CD14-positive monocyte (primary cell): ENCODE data around the gene TMX4. TPM values are rescaled to one million over a fixed set of nuclear protein-coding genes. Genes with fewer than 3 reads are reported as not detected.
A peak's percentile ranks its signal among the peaks of the same experiment; 100 is the strongest.

Experiments
- DNase-seq, 3 donors: peaks; one replicate each; pipeline ENCODE4 v3.0.0-alpha.2; 2011 to 2022
- H2AFZ ChIP-seq: 2 replicates; pipeline ENCODE4 v1.6.0; 2012; ENCODE audit warnings: mild to moderate bottlenecking, low read depth, low read length, inconsistent platforms; ENCODE audit not compliant: insufficient read depth, poor library complexity, severe bottlenecking
- H3K27ac ChIP-seq, 2 donors: 1 replicate in 1 of 2; 2 replicates in 1 of 2; pipeline ENCODE4 v1.5.1; 2012 to 2013; ENCODE audit warnings: low read length in 2 of 2, control low read depth in 1 of 2, inconsistent platforms in 1 of 2, low read depth in 1 of 2, mild to moderate bottlenecking in 1 of 2
- H3K27me3 ChIP-seq, 2 donors: one replicate each; pipeline versions ENCODE4 v1.6.0 to v1.6.1; 2011 to 2013; ENCODE audit warnings: low read length in 2 of 2; ENCODE audit not compliant: control insufficient read depth in 2 of 2, insufficient read depth in 2 of 2
- H3K36me3 ChIP-seq, 2 donors: replicated peaks in 1 of 2; 1 replicate in 1 of 2; 2 replicates in 1 of 2; pipeline versions ENCODE4 v1.5.1 to v1.6.1; 2012 to 2013; ENCODE audit warnings: low read length in 2 of 2, control low read depth in 1 of 2, inconsistent platforms in 1 of 2, mild to moderate bottlenecking in 1 of 2; ENCODE audit not compliant: insufficient read depth in 2 of 2, control insufficient read depth in 1 of 2
- H3K4me1 ChIP-seq, 2 donors: 1 replicate in 1 of 2; 2 replicates in 1 of 2; pipeline versions ENCODE4 v1.5.1 to v1.6.1; 2012 to 2013; ENCODE audit warnings: low read length in 2 of 2, control low read depth in 1 of 2, inconsistent platforms in 1 of 2, mild to moderate bottlenecking in 1 of 2, moderate library complexity in 1 of 2; ENCODE audit not compliant: insufficient read depth in 2 of 2, control insufficient read depth in 1 of 2
- H3K4me2 ChIP-seq: replicated peaks from 2 replicates; pipeline ENCODE3; 2012; ENCODE audit warnings: low read length, moderate library complexity, mild to moderate bottlenecking; ENCODE audit not compliant: poor library complexity, severe bottlenecking; ENCODE audit errors: extremely low read depth
- H3K4me3 ChIP-seq, 3 experiments: fragments of 200-600 bp in 1 of 3; sonication (generic) in 1 of 3; replicated peaks in 1 of 3; 1 replicate in 2 of 3; 2 replicates in 1 of 3; pipeline ENCODE4 v1.5.1; 2011 to 2013; ENCODE audit warnings: low read length in 3 of 3, mild to moderate bottlenecking in 3 of 3, control low read depth in 2 of 3, low read depth in 2 of 3, inconsistent platforms in 1 of 3, moderate library complexity in 1 of 3
- H3K79me2 ChIP-seq: 2 replicates; pipeline ENCODE4 v1.6.0; 2012; ENCODE audit warnings: mild to moderate bottlenecking, control low read depth, inconsistent platforms, low read length, moderate library complexity; ENCODE audit not compliant: insufficient read depth
- H3K9ac ChIP-seq: 2 replicates; pipeline ENCODE4 v1.6.0; 2017; ENCODE audit warnings: low read length, mild to moderate bottlenecking; ENCODE audit not compliant: insufficient read depth, poor library complexity, severe bottlenecking
- H3K9me3 ChIP-seq, 2 donors: replicated peaks in 1 of 2; 1 replicate in 1 of 2; 2 replicates in 1 of 2; pipeline versions ENCODE4 v1.5.1 to v1.6.1; 2012 to 2013; ENCODE audit warnings: low read length in 2 of 2, control low read depth in 1 of 2; ENCODE audit not compliant: control insufficient read depth in 1 of 2, insufficient read depth in 1 of 2
- H4K20me1 ChIP-seq: 2 replicates; pipeline ENCODE4 v1.6.0; 2012; ENCODE audit warnings: mild to moderate bottlenecking, low read length, control low read depth, moderate library complexity; ENCODE audit not compliant: insufficient read depth
- H3K27ac Mint-ChIP-seq, 7 donors: one replicate each; pipeline ENCODE4 v1.8.0; 2020; ENCODE audit warnings: mild to moderate bottlenecking in 7 of 7, mixed read lengths in 7 of 7, moderate library complexity in 6 of 7, inconsistent platforms in 2 of 7
- H3K27me3 Mint-ChIP-seq, 3 donors: one replicate each; pipeline ENCODE4 v1.8.0; 2021 to 2022; ENCODE audit warnings: low read depth in 3 of 3, mild to moderate bottlenecking in 3 of 3, mixed read lengths in 3 of 3, moderate library complexity in 3 of 3, inconsistent platforms in 1 of 3
- H3K36me3 Mint-ChIP-seq, 2 donors: one replicate each; pipeline ENCODE4 v1.8.0; 2020; ENCODE audit warnings: mixed read lengths in 2 of 2, inconsistent platforms in 1 of 2, mild to moderate bottlenecking in 1 of 2
- H3K4me1 Mint-ChIP-seq: one replicate; pipeline ENCODE4 v1.8.0; 2020; ENCODE audit warnings: mild to moderate bottlenecking, mixed read lengths
- H3K4me3 Mint-ChIP-seq, 2 donors: one replicate each; pipeline ENCODE4 v1.8.0; 2020; ENCODE audit warnings: mild to moderate bottlenecking in 2 of 2, mixed read lengths in 2 of 2, moderate library complexity in 1 of 2
- H3K9me3 Mint-ChIP-seq, 7 donors: one replicate each; pipeline ENCODE4 v1.8.0; 2020 to 2022; ENCODE audit warnings: mixed read lengths in 7 of 7, mild to moderate bottlenecking in 6 of 7, moderate library complexity in 6 of 7, inconsistent platforms in 2 of 7
- WGBS: methylation state at CpG from one replicate; pipeline ENCODE4 v1.1.5; 2013; ENCODE audit warnings: missing lambda C conversion rate; ENCODE audit not compliant: insufficient coverage; 5-methylcytosine and 5-hydroxymethylcytosine counted together
- intact Hi-C, 2 donors: fragments of 100-400 bp; cut with micrococcal nuclease; formaldehyde crosslinking; loops; one replicate each; pipeline versions ENCODE4 v1.15.0 to v1.15.1; 2023
- polyA plus RNA-seq, 3 donors: library from polyadenylated mRNA; depleted of rRNA in 1 of 3; unstranded in 2 of 3; stranded (reverse) in 1 of 3; fragments of 300-500 nt in 2 of 3; fragments of >200 nt in 1 of 3; fragmentation: Illumina TruSeq in 2 of 3; gene quantifications; 1 replicate in 2 of 3; 2 replicates in 1 of 3; pipeline ENCODE4 v1.2.3, GENCODE V29; 2012 to 2021
- TF ChIP-seq, protein P1 (sequence below): fragments of 200-600 bp; IDR thresholded peaks from one replicate; pipeline ENCODE4 v1.8.0; 2022; ENCODE audit warnings: antibody characterized with exemption, mild to moderate bottlenecking

Gene TMX4
- polyA plus RNA-seq, 3 donors, result 12.1 to 67.9 (median 55.2) TPM

DNA sequence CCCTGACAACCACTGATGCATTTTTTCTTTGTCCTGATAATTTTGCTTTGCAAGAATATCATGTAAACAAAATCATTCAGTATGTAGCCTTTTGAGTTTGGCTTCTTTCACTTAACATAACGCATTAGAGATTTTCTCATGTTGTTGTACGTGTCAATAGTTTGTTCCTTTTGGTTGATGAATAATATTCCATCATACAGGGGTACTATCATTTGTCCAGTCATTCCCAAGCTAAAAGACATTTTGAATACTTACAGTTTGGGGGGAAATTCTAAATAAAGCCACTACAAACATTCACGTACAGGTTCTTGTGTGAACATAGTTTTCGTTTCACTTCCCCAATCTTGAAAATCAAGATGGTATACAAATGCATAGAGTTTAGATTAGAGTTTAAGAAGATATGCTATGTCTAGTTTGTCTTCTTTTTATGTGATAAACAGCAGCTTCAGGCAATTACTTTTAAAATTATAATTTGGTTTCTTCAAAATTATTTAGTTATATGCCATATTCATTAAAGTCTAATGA lies 84.5 kb downstream of the TMX4 start:
- H3K4me2 ChIP-seq, result peak overlapping the region; percentile 54
- TF ChIP-seq, protein P1, sequence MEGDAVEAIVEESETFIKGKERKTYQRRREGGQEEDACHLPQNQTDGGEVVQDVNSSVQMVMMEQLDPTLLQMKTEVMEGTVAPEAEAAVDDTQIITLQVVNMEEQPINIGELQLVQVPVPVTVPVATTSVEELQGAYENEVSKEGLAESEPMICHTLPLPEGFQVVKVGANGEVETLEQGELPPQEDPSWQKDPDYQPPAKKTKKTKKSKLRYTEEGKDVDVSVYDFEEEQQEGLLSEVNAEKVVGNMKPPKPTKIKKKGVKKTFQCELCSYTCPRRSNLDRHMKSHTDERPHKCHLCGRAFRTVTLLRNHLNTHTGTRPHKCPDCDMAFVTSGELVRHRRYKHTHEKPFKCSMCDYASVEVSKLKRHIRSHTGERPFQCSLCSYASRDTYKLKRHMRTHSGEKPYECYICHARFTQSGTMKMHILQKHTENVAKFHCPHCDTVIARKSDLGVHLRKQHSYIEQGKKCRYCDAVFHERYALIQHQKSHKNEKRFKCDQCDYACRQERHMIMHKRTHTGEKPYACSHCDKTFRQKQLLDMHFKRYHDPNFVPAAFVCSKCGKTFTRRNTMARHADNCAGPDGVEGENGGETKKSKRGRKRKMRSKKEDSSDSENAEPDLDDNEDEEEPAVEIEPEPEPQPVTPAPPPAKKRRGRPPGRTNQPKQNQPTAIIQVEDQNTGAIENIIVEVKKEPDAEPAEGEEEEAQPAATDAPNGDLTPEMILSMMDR, result no peak
- Mint-ChIP-seq H3K27ac (no peak overlapping the region), H3K4me3 (peak overlapping the region; percentile 42 to 76), H3K4me1 (peaks cover 22% of the 10 kb centered on the region), H3K9me3 (no peaks in the 10 kb centered on the region), H3K36me3 (no peaks in the 10 kb centered on the region), H3K27me3 (peaks cover 0 to 3% (median 0%) of the 10 kb centered on the region in 3 donors)
- H3K9me3 ChIP-seq, result no peaks in the 10 kb centered on the region
- H4K20me1 ChIP-seq, result no peaks in the 10 kb centered on the region
- intact Hi-C loops, result loop anchor here in 1 of 2 donors (5.0 kb wide), 1 partner anchor 787 kb away; no protein-coding TSS in a partner anchor
- H3K36me3 ChIP-seq, result no peaks in the 10 kb centered on the region
- no peaks in the 10 kb centered on the region for H3K27me3 ChIP-seq
- DNase-seq, result peak in 2 of 3 donors; percentile 16 to 29
- no peaks in the 10 kb centered on the region for H3K79me2 ChIP-seq
- no CpG with 5 or more reads among the region's 4 CpGs for WGBS
- no peak overlapping the region for H3K27ac ChIP-seq
- H3K9ac ChIP-seq, result no peak overlapping the region
- H3K4me1 ChIP-seq, result peaks cover 10 to 11% of the 10 kb centered on the region in 2 donors
- peak overlapping the region; percentile 52 for H2AFZ ChIP-seq
- H3K4me3 ChIP-seq, result peak overlapping the region in 2 of 3 experiments; percentile 40 to 61

DNA sequence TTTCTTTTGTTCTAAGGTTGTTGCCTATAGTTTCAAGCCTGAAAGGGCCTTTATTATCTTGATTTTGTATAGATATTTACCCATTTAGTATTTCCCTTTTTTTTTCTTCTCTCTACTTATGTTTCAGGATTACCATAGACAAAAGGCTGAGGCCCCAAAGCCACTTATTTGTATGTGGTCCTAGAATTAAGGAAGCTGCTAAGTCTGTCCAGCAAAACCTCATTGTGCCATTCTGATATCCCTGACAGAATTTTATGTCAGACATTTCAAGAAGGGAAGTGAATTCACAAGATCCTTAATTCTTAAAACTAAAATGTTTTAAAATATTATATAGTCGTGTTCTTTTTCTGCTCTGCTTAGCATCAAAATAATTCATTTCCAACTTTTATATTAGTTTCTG lies 86.2 kb downstream of the TMX4 start:
- no peaks in the 10 kb centered on the region for H3K36me3 Mint-ChIP-seq
- WGBS, result no CpG with 5 or more reads among the region's 1 CpG

More for the DNA sequence above, 86.2 kb downstream of the TMX4 start:
- no peak for DNase-seq
- H3K4me3 Mint-ChIP-seq, result no peak overlapping the region
- TF ChIP-seq, protein P1, result no peak
- no peak overlapping the region for H2AFZ ChIP-seq
- no peak overlapping the region for H3K27ac ChIP-seq
- H3K36me3 ChIP-seq, result no peaks in the 10 kb centered on the region
- H3K9me3 ChIP-seq, result no peaks in the 10 kb centered on the region
- no peak overlapping the region for H3K27ac Mint-ChIP-seq
- H3K9ac ChIP-seq, result no peak overlapping the region
- H3K4me1 Mint-ChIP-seq, result peaks cover 25% of the 10 kb centered on the region
- H3K79me2 ChIP-seq, result no peaks in the 10 kb centered on the region
- H3K9me3 Mint-ChIP-seq, result no peaks in the 10 kb centered on the region
- H3K4me3 ChIP-seq, result no peak overlapping the region
- peaks cover 13 to 15% of the 10 kb centered on the region in 2 donors for H3K4me1 ChIP-seq
- H3K27me3 ChIP-seq, result peaks cover 0 to 2% of the 10 kb centered on the region in 2 donors
- intact Hi-C loops, result no loop called here
- H4K20me1 ChIP-seq, result no peaks in the 10 kb centered on the region
- H3K4me2 ChIP-seq, result no peak overlapping the region
- H3K27me3 Mint-ChIP-seq, result peaks cover 3% of the 10 kb centered on the region in 3 donors
